PFSK-1 (cell line): ENCODE results near the gene RRP1.

ENCODE experiments used
- SIN3A ChIP-seq: IDR thresholded peaks from 2 replicates; pipeline ENCODE4 v1.6.1; 2012; ENCODE audit warnings: mild to moderate bottlenecking, low read length, moderate library complexity, borderline replicate concordance; ENCODE audit not compliant: insufficient read depth
- TAF1 ChIP-seq: IDR thresholded peaks from 2 replicates; pipeline ENCODE4 v1.6.1; 2012; ENCODE audit warnings: low read length, control low read depth, borderline replicate concordance; ENCODE audit not compliant: insufficient read depth
- TF ChIP-seq, protein P1 (sequence below), 2 experiments: IDR thresholded peaks; 2 replicates each; pipeline versions ENCODE4 v1.6.1 to v1.8.0; 2011 to 2012; ENCODE audit warnings: low read depth in 2 of 2, low read length in 2 of 2, control low read depth in 1 of 2, inconsistent platforms in 1 of 2, mild to moderate bottlenecking in 1 of 2, moderate library complexity in 1 of 2; ENCODE audit not compliant: insufficient read depth in 1 of 2

- TF ChIP-seq TAF1 (no peak), SIN3A (no peak)
- TF ChIP-seq, protein P1, sequence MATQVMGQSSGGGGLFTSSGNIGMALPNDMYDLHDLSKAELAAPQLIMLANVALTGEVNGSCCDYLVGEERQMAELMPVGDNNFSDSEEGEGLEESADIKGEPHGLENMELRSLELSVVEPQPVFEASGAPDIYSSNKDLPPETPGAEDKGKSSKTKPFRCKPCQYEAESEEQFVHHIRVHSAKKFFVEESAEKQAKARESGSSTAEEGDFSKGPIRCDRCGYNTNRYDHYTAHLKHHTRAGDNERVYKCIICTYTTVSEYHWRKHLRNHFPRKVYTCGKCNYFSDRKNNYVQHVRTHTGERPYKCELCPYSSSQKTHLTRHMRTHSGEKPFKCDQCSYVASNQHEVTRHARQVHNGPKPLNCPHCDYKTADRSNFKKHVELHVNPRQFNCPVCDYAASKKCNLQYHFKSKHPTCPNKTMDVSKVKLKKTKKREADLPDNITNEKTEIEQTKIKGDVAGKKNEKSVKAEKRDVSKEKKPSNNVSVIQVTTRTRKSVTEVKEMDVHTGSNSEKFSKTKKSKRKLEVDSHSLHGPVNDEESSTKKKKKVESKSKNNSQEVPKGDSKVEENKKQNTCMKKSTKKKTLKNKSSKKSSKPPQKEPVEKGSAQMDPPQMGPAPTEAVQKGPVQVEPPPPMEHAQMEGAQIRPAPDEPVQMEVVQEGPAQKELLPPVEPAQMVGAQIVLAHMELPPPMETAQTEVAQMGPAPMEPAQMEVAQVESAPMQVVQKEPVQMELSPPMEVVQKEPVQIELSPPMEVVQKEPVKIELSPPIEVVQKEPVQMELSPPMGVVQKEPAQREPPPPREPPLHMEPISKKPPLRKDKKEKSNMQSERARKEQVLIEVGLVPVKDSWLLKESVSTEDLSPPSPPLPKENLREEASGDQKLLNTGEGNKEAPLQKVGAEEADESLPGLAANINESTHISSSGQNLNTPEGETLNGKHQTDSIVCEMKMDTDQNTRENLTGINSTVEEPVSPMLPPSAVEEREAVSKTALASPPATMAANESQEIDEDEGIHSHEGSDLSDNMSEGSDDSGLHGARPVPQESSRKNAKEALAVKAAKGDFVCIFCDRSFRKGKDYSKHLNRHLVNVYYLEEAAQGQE (IDR thresholded peaks at IDR 0.05; ENCODE audit: insufficient read depth in 1 of 2, low read depth in 2 of 2, low read length in 2 of 2): no peak
These were observed 19.9 kb upstream of the RRP1 start for GRCh38 chr21:43769325-43769958.
